HT1080 (cell line): ENCODE data around the gene NFIB. TPM values are rescaled to one million over a fixed set of nuclear protein-coding genes. Genes with fewer than 3 reads are reported as not detected.

Experiments
- DNase-seq: peaks from one replicate; pipeline ENCODE4 v3.0.0-alpha.2; 2015; ENCODE audit warnings: low read depth
- total RNA-seq: library from RNA; depleted of rRNA; stranded (reverse); fragments of >200 nt; shearing (Covaris generic); gene quantifications from 2 replicates; pipeline ENCODE4 v1.2.3, GENCODE V29; 2014

The NFIB gene
- total RNA-seq, 1 experiment from 2014 or later, result 10.9 TPM

DNA sequence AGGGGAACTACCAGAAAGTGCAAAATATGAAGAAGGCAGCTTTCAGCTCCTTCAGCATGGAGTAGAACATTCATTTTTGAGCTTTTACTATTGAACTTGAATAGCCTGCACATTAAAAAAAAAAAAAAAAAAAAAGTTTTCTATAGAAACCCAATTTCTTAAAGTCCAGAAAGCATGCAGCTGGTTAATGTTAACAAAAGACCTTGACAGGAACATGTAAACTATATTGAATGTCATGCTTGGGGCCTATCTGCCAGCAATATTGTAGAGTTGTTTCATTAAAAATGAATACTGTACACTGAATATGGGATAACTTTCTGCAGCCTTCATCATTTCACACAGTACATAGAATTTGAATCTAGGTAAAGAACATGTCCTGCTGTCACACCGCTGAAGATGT lies 230.6 kb downstream of the NFIB start:
- DNase-seq, result no peak

DNA sequence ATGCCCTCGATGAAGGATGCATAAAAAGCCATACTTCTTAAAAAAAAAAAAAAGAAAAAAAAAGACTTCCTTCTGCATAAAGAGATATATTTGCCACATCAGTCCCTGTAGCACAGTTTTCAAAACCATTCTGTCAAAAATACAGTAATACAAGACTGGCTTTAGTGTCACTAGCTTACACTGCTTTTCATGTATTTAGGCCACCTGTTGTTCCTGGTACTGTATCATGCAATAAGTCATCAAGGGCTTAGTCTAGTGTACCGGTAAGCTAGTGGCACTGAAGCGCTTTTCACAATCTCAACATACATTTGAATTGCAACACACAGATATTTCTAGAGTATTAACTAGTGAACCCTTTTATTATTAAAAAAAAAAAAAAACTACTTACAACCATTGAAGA lies 231.2 kb downstream of the NFIB start:
- no peak for DNase-seq

DNA sequence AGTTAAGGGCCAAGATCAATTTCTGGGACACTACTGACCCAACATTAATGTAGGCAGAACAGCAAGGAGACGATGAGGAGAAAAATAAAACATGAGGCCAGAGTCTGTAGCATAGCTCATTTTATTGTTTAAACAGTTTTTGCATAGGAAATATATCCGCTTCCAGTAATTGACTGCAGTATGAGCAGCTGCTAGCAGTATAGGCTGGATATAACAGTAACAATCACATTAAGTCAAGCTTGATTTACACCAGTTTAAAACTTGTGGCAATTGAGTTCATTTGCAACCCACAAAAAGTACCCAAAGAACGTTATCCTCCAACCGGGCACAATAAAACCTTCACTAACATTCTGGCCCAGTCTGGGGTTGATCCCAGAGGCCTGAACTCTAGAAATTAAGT lies 232.2 kb downstream of the NFIB start:
- DNase-seq, result no peak

DNA sequence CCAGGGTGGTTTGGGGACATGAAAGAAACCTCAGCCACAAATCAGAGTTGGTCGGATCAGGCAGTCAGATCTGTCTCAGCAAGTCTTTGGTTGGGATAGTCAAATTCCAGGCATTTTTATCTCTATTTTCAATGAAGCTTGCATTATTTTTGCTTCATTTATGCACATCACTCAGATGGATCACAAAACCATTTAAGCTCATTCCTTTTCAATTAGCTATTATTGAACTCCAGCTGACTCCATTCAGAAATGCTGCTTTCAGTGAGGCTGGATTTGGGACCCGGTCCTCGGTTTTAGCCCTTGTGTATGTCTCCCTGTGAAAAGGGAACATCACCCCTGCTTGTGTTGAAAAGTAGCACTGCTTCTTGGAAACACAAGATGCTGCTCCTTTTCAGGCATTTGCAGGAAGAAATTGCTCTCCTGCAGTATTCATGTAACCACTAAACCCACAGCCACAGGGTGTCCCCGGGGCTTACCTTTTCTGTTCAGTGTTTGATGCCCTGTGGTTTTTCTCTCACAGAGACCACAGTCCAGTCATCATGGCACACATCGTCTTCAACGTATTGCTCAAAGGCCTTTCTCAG lies 232.9 kb downstream of the NFIB start:
- DNase-seq, result peak; percentile 91

DNA sequence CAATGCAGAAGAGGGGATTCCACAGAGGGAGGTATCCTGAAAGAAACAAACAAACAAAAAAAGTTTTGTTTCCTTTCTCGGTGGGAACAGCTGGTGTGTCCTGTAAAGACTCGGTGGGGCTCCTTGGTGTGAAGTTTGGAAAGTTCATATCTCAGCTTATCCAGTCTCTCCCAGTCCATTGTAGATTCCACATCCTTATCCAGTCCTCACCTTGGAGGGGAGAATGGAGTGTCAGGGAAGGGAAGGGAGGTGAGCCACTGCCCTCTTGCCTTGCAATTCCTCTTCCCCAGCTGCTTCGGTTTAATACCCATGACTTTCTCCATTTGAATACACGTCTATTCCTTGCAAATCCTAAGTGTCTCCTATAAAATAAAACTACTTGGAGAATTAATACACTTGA lies 234.5 kb downstream of the NFIB start:
- no peak for DNase-seq

DNA sequence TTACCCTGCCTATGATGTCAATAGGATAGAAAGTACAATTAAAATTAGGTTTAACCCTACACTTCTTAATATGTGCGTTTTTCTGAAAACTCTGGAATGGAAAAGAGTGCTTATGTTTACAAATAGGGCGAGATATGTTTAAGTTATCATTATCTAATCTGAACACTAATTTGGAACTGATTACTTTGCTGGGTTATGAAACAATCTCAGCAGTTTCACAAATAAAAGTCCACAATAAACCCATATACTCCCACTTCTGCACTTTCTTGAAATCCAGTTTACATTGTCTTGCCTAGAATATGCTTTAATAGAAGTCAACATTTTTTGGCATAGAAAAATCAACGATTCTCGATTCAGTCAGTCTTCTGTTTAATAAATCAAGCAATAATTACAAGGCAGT lies 236.3 kb downstream of the NFIB start:
- DNase-seq, result no peak

DNA sequence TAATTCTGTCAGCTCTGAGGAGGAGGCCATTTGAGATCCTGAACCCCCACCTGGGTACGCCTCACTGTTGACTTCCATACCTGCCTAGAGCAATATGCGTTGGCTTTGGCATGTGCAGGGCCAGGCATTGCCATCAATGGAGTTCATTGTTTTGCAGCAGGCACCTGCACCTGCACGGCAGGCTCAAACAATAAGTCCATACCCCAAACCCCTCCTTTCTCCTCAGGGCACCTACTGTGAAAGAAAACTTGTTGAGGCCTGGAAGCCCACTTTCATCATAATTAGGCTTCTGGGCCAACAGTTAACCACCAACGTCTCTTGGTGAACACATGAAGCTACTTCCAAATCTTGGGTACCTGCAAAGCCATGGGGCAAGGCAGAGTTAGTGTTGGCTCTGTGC lies 238.7 kb downstream of the NFIB start:
- DNase-seq, result no peak

DNA sequence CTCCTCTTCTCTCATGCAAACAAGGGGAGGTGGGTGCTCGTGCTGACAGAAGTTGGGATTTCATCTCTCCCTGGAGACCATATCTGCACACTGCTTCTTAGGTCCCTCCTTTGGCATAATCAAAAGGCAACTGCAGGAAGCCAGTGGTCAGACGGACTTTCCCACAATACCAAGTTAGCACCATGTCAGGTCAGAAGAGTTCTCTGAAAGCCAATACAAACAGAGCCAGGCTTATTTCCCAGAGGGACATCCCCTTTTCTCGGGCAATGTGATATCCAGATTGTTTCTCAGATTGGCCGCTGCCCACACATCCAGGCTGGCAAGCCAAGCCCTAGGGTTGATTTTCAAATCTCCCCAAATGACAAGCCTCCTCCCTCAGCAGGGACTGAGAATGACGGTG lies 241.1 kb downstream of the NFIB start:
- no peak for DNase-seq

DNA sequence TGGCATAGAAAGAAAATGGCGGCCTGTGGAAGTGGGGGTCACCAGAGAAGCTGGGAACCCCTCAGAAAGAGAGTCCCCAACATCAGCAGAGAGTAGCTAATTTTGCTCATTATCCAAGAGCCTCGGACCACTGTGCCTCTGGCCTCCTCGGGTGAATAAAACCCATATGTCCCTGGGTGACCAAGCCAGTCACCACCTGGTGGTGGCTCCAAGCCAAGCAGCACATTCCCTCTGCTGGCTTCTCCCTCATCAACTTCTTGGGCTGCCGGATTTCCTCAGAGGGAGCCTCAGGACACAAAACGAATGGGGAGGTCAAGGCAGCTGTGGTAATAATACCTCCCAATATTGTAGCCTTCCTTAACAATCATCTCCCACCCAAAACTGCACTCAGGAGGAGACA lies 242.5 kb downstream of the NFIB start:
- no peak for DNase-seq

DNA sequence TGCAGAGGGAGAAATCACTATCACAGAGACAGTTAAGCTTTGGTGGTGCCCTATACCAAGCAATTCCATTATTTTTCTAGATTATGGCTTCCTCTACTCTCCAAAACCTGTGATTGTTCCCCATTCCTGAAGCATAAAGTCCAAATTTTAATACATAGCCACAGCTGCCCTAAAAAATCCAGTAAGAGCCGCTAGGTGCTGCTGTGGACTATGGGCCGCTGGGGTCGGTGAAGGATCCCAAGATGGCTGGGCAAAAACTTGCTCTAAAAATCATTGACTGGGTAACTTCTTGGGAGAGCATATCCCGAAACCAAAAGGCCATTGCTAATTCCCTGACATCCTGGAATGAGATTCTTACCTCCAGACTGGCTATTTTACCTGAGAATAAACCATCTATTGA lies 245.3 kb downstream of the NFIB start:
- no peak for DNase-seq

DNA sequence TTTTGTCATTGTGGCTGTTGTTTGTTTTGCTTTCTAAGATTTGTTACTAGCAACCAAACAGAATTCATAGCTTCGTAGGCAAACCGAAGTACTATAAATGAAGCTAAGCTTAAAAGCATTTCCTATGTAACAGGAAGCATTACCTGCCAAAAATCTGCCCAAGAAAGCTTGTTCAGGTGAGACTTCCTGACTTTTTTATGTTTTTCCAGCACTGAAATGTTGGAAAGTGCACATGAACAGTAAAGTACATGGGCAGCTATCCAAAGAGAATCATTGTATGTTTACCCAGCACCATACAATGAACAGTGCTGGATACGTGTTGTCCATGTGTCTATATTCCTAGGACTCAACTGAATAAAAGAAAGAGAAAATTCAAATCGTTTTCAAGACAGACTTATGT lies 247.1 kb downstream of the NFIB start:
- DNase-seq, result no peak

DNA sequence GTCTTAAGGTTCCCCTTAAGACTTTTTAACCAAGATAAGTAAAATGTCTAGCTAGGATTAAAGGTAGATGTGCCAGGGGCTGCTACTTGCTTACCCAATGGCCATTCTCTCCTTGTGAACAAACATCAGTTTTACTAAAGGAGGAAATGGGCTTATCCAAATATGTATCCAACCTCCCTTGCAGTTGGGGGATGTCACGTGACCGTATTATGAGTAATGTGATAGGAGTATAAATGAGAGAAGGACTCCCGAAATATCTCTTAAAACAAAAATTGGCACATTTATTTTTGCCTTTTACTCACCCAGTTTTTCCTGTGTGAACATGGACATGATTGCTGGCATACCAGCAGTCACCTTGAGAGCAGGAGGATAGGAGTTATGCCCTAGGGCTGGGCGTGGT lies 247.9 kb downstream of the NFIB start:
- no peak for DNase-seq

DNA sequence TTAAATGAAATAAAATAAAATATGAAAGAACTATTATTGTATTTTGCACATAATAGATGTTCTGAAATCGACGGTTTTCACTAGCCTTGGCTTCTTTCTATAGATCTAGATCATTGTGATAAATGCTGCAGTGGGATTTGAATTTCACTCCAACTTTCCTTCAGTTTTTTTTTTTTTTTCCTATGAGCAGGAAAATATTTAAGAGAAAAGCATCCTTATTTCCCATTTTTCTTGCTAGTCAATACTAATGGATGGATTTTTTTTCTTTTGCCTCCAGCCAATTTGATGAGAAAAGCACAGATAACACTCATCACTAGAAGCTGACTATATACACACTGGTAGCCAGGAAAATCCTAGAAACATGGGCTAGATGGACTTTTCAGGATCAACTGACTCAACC lies 249.0 kb downstream of the NFIB start:
- DNase-seq, result no peak

DNA sequence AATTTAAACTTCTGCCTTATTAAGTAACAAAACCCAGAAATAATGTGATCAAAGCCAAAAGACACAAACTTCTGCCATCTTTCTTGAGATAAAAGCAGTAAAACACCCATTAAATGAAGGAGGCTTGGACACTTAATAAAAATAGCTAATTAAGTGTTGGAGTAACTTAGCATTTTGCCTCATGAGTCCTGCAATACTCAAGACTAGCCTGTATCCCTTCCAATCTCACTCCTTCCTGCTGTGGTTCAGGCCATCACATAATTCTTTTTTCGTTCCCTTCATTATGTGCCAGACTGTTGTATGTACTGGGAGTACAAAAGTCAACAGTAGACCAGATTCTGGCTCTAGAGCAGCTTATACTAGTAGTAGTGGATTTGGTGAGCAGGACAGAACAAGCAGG lies 250.2 kb downstream of the NFIB start:
- no peak for DNase-seq

DNA sequence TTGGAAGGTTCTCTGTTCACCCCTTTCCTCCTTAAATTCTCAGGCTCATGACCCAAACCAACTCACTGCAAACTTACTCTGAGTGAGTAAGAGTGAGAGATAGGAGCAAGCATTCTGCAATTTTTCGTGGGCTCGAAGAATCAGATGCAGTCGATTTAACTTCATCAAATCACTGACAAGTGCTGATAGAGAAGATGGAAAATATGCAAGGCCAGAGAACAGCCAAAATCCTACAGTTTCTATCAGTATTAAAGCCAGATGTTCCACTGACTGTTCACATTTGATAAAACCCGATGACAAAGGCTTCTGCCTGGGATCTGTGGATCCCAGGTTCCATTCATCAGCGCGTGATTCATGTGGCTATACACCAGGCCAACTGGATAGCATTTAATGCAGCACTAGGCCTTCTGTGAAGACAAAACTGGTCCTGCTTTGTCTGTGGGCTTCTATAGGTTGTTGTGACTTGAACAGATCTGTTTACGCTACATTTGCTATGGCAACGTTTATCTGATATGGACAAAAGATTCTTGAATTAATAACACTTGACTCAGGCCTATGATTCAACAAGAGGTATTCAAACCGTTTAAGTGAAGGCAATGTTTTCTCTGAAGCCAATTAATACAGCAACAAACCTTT lies 251.2 kb downstream of the NFIB start:
- DNase-seq, result peak; percentile 7

DNA sequence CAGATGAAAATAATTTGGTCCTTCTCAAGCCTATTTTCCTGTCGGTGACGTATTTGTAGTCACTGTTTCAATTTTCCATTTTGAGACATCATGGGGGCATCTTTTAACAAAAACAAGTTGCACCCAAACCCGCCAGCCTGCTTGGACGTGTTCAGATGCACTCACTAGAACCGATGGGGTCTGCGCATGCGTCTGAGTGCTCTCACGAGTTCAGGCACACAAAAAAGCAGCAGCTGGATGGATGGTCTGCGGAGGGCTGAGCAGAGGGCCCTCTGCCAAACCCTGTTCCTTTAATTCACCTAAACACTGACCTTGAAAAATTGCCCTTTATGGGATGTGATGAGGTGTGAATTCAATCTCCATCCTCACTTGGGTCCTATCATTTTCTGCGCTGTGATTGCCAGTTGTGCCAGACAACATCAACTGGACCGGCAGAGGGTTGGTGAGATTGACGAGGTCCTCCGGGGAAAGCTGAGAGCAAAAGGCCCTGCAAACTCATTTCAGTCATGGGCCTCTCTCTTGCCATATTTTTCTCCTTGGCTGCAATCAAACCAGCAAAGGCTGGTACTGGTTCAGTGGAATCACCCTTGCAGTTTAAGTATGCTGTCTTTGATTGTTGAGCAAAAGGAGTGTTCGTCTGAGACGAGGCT lies 251.9 kb downstream of the NFIB start:
- no peak for DNase-seq

DNA sequence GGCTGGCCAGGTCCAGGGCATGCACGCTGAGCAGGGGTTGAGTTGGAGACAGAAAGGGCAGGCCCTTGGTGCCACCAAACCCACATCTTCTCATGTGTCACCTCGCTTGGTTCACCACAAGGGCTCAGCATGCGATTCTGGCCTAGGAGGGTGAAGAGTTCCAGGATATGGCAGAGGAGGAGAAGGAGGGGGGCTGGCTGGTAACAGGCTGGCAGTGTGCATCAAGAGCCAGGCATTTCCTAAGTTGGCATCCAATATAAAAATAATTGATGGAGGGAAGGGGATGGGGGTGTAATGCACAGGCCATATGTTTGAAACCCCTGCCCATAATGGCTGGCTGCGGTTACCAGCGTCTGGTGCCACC lies 255.6 kb downstream of the NFIB start:
- no peak for DNase-seq

DNA sequence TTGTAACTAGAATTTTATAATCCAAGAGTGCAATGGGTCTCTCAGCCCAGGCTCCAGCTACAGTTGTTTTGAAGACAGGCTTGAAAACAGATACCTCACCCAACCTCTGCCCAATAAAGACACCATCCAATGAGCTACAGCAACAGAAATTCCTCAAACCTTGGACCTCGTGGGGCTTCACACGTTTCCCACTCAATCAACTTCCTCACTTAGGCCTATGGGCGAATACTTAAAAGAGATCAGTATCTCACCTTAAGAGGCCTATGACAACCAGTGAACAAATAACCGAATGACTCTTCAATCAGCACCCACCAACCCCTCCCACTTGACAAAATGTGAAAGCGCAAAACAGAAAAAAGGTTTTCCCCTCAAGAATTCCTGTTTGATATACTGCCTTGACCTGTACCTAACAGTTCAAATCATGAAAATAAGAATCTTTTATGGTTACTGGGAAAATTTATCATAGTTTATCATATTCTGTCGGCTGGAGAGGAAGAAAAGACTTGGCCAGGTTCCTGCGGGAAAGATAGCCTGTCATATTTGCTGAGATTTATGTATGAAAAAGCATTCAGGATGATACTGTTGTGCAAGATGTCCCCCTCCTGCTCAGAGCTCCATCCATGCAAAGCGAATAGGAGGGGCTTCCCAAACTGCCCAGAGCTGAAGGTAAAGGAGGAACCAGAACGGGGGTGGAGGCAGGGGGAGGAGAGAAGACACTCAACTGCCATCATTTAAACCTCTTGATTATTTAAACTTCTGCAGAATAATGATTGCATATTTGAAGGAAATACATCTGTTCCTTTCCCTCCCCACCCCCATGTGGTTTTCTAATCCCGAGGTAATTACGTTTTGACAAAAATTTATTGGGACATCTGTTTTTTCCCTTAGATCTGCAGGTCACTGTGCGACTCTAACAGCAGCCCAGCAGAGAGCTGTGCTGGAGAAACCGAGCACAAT lies 256.3 kb downstream of the NFIB start:
- no peak for DNase-seq

DNA sequence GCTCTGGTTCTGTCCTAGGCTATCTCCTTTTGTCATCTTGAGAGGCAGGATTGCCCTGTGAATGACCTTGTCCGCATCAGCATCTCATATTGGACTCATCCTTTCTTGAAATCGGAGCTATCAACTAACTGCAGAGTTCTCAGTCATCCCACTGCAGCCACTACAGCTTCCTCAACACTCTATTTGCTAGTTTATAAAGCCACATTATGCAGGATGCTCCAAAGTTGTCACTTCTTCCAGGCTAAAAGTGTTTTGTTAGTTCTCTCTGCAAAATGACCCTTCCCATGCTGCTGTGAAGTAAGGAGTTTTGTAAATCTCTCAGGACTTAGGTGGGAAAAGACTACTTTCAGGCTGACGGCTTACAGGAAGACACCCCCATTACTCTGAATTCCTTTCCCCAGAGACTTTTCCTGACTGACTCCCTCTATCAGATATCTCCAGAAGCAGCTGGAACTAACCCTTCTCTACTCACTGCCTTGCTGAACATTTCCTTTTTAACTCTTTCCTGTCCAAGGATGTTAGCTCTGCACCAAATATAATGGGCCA lies 257.6 kb downstream of the NFIB start:
- no peak for DNase-seq

DNA sequence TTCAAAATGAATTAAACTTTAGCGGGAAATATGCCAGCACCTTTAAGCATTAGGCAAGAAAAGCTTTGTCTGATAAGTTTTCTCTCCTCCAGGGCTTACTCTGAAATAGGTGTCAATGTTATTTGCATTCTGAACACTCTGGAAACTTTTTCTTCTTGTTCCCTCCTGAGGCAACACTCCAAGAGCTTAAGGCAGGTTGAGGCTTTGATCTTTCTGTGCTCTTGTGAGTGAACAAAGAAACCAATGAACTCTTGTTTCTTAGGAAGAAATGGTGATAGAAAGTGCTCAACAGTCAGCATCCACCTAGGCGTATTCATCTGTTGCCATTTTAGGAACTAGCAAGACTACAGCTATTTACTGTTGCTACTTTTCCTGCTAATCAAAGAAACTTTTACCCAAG lies 259.8 kb downstream of the NFIB start:
- DNase-seq, result no peak

DNA sequence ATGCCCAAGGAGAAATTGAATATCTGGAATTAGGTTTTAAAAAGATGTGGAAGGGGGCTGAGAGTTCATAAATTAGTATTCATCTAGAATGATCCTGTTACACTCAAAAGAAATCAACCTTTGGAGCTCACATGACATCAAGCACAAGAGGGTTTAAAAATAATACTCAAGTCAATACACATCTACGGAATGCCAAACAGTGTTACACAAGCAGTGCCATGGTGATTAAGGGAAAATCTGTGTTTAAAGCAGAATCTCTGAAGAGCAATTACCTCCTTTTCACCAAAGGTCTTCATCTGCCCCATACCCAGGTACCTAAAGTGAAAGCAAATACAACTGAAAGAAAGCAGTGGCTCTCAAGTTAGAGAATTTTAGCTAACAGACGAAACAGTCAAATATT lies 261.6 kb downstream of the NFIB start:
- DNase-seq, result no peak

DNA sequence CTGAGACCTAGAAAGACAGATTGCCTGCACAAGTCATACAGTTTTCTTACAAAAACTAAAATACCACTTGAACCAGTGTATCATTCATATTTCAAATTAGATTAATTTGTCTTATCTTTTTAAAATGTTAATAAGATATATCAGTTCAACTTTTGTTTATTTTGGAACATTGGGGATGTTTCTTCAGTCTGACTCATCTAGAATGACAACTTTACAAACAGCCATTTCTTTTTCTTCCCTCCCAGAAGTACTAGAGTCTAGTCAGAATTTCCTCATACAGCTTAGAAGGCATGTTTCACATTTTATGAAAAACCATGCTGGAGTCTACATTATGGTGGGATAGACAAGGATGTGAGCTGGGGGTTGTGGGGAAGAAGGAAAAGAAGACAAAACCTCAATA lies 262.5 kb downstream of the NFIB start:
- no peak for DNase-seq
